Hindlimb muscle (tissue), 1 donor: ENCODE measurements around the gene ERCC6. TPM values are rescaled to one million over a fixed set of nuclear protein-coding genes. Genes with fewer than 3 reads are reported as not detected.
A peak's percentile ranks its signal among the peaks of the same experiment; 100 is the strongest.

Experiments
- DNase-seq: peaks from one replicate; pipeline ENCODE4 v3.0.0-alpha.2; 2013
- polyA plus RNA-seq: library from polyadenylated mRNA; unstranded; fragments of 120-200 nt; gene quantifications from one replicate; pipeline ENCODE4 v1.2.1, GENCODE V29; 2013; ENCODE audit not compliant: insufficient read length

Gene ERCC6
- 10.5 TPM for polyA plus RNA-seq

GRCh38 chr10:49538381-49539319 lies at the start of gene ERCC6:
Gene ERCC6, minus strand, starts transcription at chr10:49539121.
- peak; percentile 98 for DNase-seq

- no peak for DNase-seq
Measured at GRCh38 chr10:49587981-49588380, 49.1 kb upstream of the ERCC6 start.

GRCh38 chr10:49585387-49585786 lies 46.5 kb upstream of the ERCC6 start:
- no peak for DNase-seq

GRCh38 chr10:49579621-49580020 lies 40.7 kb upstream of the ERCC6 start:
- DNase-seq = no peak

- DNase-seq = no peak
Measured at GRCh38 chr10:49578392-49578791, 39.5 kb upstream of the ERCC6 start.

GRCh38 chr10:49577182-49577925 lies 38.4 kb upstream of the ERCC6 start:
- no peak for DNase-seq

- no peak for DNase-seq
Measured at GRCh38 chr10:49575489-49576072, 36.7 kb upstream of the ERCC6 start.

GRCh38 chr10:49572594-49573114 lies 33.7 kb upstream of the ERCC6 start:
- no peak for DNase-seq

- DNase-seq = no peak
Measured at GRCh38 chr10:49571388-49571787, 32.5 kb upstream of the ERCC6 start.

GRCh38 chr10:49569031-49569631 lies 30.2 kb upstream of the ERCC6 start:
- no peak for DNase-seq

- no peak for DNase-seq
Measured at GRCh38 chr10:49568235-49568634, 29.3 kb upstream of the ERCC6 start.

GRCh38 chr10:49567810-49568209 lies 28.9 kb upstream of the ERCC6 start:
- DNase-seq = no peak

GRCh38 chr10:49564461-49565009 lies 25.6 kb upstream of the ERCC6 start:
- DNase-seq = no peak

GRCh38 chr10:49562893-49563292 lies 24.0 kb upstream of the ERCC6 start:
- DNase-seq = no peak

GRCh38 chr10:49560526-49560925 lies 21.6 kb upstream of the ERCC6 start:
- no peak for DNase-seq

- no peak for DNase-seq
Measured at GRCh38 chr10:49559476-49559875, 20.6 kb upstream of the ERCC6 start.

GRCh38 chr10:49558190-49558589 lies 19.3 kb upstream of the ERCC6 start:
- DNase-seq = no peak

GRCh38 chr10:49557681-49558080 lies 18.8 kb upstream of the ERCC6 start:
- no peak for DNase-seq

GRCh38 chr10:49556723-49557122 lies 17.8 kb upstream of the ERCC6 start:
- DNase-seq = no peak

- DNase-seq = no peak
Measured at GRCh38 chr10:49552277-49552676, 13.4 kb upstream of the ERCC6 start.

GRCh38 chr10:49550563-49550962 lies 11.6 kb upstream of the ERCC6 start:
- no peak for DNase-seq

GRCh38 chr10:49549640-49550346 lies 10.9 kb upstream of the ERCC6 start:
- no peak for DNase-seq
